Skeletal muscle cell (primary cell): ENCODE data around the gene BHMT.
"Not testable (repeated sequence)": the region's sequence is repeated elsewhere in the genome, so short reads cannot be mapped to it uniquely, and the experiment has no call there.

Source experiments
- DNase-seq: peaks from one replicate; pipeline ENCODE4 v3.0.0-alpha.2; 2010; ENCODE audit warnings: low read depth
- H3K4me3 ChIP-seq: 2 replicates; pipeline ENCODE4 v1.5.1; 2011; ENCODE audit warnings: low read depth, mild to moderate bottlenecking, control low read depth, low read length, moderate library complexity

Gene BHMT

GRCh38 chr5:79161647-79162046 is 50.0 kb downstream of the BHMT start:
- not testable (repeated sequence) for DNase-seq

GRCh38 chr5:79168031-79168430 is 56.4 kb downstream of the BHMT start:
- no peak for DNase-seq
- H3K4me3 ChIP-seq: no peak overlapping the region

More at GRCh38 chr5:79161647-79162046, 50.0 kb downstream of the BHMT start:
- not testable (repeated sequence) for H3K4me3 ChIP-seq

DNA sequence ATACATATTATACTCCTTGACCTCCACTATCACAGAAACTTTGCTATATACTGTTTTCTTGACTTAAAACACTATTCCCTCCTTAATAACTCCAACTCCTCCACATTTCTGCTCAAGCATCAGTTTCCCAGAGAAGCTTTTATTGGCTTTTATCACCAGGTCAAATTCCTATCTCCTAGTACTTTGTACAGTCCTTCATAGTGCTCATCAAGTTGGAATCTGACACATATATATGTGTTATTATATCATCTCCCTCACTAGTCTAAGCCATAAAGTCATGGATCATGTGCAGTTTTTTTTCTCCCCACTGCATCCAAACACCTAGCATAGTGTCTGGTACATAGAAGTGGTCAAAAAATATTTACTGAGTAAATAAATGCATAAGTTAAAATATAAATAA is 59.1 kb downstream of the BHMT start:
- no peak overlapping the region for H3K4me3 ChIP-seq
- no peak for DNase-seq

DNA sequence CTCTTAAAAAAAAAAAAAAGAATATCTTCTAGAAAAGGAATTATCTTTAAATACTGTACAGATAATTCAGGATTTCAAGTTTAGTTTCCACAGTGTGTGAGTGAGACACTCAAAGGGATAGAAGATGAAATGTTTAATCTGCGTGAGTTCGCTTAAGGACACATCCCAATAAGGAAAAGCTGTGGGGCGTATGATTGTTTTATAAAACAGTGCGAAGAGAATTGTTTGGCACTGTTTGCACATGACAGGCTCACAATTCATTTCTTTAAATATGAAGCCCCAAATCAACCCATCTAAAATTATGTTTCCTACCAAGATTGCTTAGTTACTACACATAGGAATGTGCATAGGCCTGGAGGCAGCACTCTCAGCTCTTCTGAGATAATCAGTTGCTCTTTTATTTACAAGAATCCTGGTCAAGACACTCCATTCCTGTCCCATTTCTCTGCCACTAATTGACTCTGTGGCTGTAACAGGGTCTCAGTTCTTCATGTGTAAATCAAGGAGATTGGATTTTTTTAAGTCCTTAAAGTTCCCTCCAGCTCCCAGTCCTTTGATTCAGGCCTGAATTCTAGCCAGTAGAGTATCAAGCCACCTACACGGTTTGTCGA is 60.1 kb downstream of the BHMT start:
- no peak for DNase-seq
- no peak overlapping the region for H3K4me3 ChIP-seq

DNA sequence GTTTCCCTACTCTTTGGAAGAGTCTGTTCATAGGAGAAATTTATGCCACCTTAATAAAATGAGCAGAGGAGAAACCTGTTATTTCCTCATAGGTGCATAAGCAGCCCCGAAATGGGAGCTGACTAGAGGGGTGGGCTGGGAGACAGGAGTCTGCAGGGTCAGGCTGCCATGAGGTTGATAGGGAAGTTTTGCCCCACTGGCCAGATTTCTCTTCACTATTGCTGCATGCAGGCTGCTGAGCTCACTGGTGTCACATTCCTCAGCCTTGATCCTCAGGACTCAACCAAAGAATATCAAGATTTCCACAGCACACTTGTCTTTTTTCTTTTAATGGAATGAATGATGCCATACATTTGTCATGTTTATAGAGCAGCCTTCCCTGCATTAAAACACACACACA is 60.7 kb downstream of the BHMT start:
- DNase-seq: no peak
- no peak overlapping the region for H3K4me3 ChIP-seq

DNA sequence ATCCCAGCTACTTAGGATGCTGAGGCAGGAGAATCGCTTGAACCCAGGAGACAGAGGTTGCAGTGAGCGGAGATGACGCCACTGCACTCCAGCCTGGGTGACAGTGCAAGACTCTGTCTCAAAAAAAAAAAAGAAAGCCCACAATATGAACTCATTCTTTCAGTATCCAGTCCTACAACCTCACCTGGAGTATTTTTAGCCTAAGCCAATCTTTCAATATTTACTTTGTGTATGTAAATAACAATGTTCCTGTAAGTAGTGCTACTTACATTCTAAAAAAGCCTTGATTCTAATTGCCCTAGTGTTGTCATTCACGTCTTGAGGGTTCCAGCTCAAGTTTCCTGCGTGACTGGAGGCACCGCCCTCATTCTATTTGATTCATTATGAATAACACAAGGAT is 62.0 kb downstream of the BHMT start:
- no peak for DNase-seq

GRCh38 chr5:79180449-79180848 is 68.8 kb downstream of the BHMT start:
- not testable (repeated sequence) for DNase-seq

More for the DNA sequence above, 62.0 kb downstream of the BHMT start:
- H3K4me3 ChIP-seq: no peak overlapping the region

DNA sequence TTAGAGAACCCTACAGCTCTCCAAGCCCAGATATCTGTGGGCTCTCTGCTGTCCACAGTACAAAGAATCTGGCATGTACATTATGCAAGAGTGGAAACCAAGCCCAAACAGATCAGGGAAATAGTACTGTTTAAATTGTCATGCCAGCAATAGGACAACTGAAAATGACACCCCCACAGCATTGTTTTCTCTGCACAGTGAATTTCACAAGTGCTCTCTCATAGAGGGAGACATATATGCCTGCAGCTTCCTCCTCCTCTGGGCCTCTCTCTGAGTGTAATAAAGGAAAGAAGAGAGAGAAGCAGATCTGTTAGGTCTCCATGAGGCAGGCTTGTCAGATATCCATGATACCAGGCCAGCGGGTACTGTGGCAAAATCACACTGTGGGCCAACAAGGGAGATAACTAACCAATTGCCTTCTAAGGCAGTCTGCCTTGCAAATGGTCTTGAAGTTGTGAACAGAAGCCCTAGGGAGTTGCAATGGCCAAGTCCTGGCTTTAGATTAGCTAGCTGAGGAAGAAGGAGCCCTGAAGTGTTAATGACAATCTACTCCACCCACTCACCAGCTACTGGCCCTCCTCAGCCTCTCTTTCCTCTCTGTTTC is 69.9 kb downstream of the BHMT start:
- DNase-seq: no peak
- H3K4me3 ChIP-seq: no peak overlapping the region

More at GRCh38 chr5:79180449-79180848, 68.8 kb downstream of the BHMT start:
- not testable (repeated sequence) for H3K4me3 ChIP-seq
